Activated naive CD4-positive, alpha-beta T cell treated with anti-CD3 and anti-CD28 coated beads for 36 hours (primary cell): Measurements from ENCODE around the gene PDE8A. TPM values are rescaled to one million over a fixed set of nuclear protein-coding genes. Genes with fewer than 3 reads are reported as not detected.

Experiments used
- CTCF ChIA-PET: fragments of 350-600 bp; sonication (Branson Sonifier 250); formaldehyde crosslinking; loops from one replicate; lab custom pipeline; 2021; ENCODE audit warnings: antibody characterized with exemption; lab: Charles Lee
- DNase-seq: peaks from one replicate; pipeline ENCODE4 v3.0.0-alpha.2; 2020
- H3K27ac Mint-ChIP-seq: one replicate; pipeline ENCODE4 v1.8.0; 2021; ENCODE audit warnings: mild to moderate bottlenecking, mixed read lengths
- H3K27me3 Mint-ChIP-seq: one replicate; pipeline ENCODE4 v1.8.0; 2021; ENCODE audit warnings: low read depth, mixed read lengths
- H3K36me3 Mint-ChIP-seq: one replicate; pipeline ENCODE4 v1.8.0; 2021; ENCODE audit warnings: low read depth, mixed read lengths
- H3K4me1 Mint-ChIP-seq: one replicate; pipeline ENCODE4 v1.8.0; 2021; ENCODE audit warnings: low read depth, mixed read lengths
- H3K4me3 Mint-ChIP-seq: one replicate; pipeline ENCODE4 v1.8.0; 2021; ENCODE audit warnings: mild to moderate bottlenecking, moderate library complexity, mixed read lengths
- H3K9me3 Mint-ChIP-seq: one replicate; pipeline ENCODE4 v1.8.0; 2021; ENCODE audit warnings: mixed read lengths
- intact Hi-C: fragments of 100-400 bp; cut with micrococcal nuclease; formaldehyde crosslinking; loops from one replicate; pipeline ENCODE4 v1.15.1; 2023
- total RNA-seq, 2 experiments: library from RNA; stranded (reverse); gene quantifications; one replicate each; pipeline ENCODE4 v1.2.3, GENCODE V29; 2021

The PDE8A gene
- total RNA-seq, 2 experiments from 2014 or later = 28.8 to 29.2 TPM

GRCh38 chr15:85024003-85024402 lies 42.3 kb downstream of the PDE8A start:
- Mint-ChIP-seq H3K9me3 (no peaks in the 10 kb centered on the region), H3K27ac (no peak overlapping the region), H3K36me3 (no peaks in the 10 kb centered on the region), H3K4me1 (peaks cover 49% of the 10 kb centered on the region), H3K27me3 (no peaks in the 10 kb centered on the region), H3K4me3 (no peak overlapping the region)
- CTCF ChIA-PET = no interaction called here
- intact Hi-C loops = no loop called here
- no peak for DNase-seq

- intact Hi-C loops = no loop called here
- H3K9me3 Mint-ChIP-seq = no peaks in the 10 kb centered on the region
- DNase-seq = no peak
- H3K4me3 Mint-ChIP-seq = no peak overlapping the region
- H3K27me3 Mint-ChIP-seq = no peaks in the 10 kb centered on the region
- CTCF ChIA-PET = no interaction called here
- H3K36me3 Mint-ChIP-seq = no peaks in the 10 kb centered on the region
- H3K4me1 Mint-ChIP-seq = peaks cover 51% of the 10 kb centered on the region
- no peak overlapping the region for H3K27ac Mint-ChIP-seq
Observed at GRCh38 chr15:85024509-85025336, 43.1 kb downstream of the PDE8A start.

DNA sequence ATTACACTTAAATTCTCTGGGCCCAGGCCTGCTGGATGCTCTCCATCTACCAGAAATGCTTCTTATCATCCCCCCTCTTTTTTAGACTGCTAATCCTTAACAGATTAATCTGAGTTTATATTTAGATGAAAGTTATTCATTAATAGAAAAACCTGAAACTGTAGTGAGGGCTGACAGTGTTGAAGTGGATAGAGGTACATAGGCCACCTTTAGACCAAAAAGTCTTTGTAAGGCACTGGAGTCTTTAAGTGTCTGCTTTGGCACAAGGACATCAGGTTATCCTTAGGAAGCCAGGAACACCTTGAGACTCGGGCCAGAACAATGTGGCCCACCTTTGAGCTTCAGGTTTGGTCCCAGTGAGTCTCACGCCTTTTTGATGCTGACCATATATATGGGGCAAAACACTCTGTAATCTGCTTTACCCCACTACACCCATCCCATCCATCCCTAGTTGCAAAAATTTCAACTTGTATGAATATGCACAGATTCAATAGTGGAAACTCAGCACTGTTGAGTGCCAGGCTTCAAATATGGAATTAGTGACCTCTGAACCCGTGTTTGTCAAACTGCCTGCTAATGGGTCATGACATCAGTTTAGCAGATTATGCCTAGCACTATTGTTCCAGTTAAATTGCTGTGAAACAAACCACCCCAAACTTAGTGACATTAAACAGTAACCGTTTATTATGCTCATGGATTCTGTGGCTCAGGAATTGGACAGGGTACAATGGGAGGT lies 44.0 kb downstream of the PDE8A start:
- CTCF ChIA-PET = no interaction called here
- no peak overlapping the region for H3K27ac Mint-ChIP-seq
- H3K36me3 Mint-ChIP-seq = no peaks in the 10 kb centered on the region
- no peak for DNase-seq
- peaks cover 55% of the 10 kb centered on the region for H3K4me1 Mint-ChIP-seq
- intact Hi-C loops = no loop called here
- no peaks in the 10 kb centered on the region for H3K9me3 Mint-ChIP-seq
- no peaks in the 10 kb centered on the region for H3K27me3 Mint-ChIP-seq
- no peak overlapping the region for H3K4me3 Mint-ChIP-seq

DNA sequence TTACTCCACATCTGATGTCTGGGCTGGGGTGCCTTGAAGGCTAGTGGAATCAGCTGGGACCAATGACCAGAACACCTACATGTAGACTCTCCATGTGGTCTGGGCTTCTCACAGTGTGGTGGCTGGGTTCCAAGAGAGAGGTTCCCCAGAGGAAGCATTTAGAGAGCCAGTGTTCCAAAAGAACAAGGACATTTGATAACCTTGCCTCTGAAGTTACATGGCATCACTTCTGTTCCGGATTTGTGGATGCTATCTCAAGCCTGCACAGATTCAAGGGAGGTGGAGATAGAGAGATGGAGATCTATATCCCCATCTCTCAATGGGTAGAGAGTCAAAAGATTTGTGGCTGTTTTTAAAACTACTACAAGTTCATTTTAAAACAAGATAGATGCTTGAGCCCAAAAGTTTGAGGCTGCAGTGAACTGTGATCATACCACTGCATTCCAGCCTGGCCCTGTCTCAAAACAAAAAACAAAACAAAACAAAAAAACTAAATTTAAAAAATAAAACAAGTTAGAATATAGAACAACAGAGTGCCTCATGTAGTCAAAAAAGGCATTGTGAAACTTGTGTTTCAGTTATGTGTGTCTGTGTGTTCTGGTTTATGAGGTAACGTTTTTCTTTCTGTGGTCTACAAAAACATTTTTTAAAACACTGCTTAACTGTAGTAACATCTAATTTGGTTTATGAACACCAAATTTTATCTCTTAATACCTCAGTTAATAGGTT lies 44.8 kb downstream of the PDE8A start:
- intact Hi-C loops = no loop called here
- Mint-ChIP-seq H3K27me3 (no peaks in the 10 kb centered on the region), H3K27ac (no peak overlapping the region), H3K4me3 (no peak overlapping the region), H3K36me3 (no peaks in the 10 kb centered on the region), H3K4me1 (peaks cover 60% of the 10 kb centered on the region), H3K9me3 (no peaks in the 10 kb centered on the region)
- DNase-seq = no peak
- CTCF ChIA-PET = no interaction called here

- CTCF ChIA-PET = no interaction called here
- no peak for DNase-seq
- intact Hi-C loops = no loop called here
- Mint-ChIP-seq H3K9me3 (no peaks in the 10 kb centered on the region), H3K4me1 (peaks cover 63% of the 10 kb centered on the region), H3K4me3 (no peak overlapping the region), H3K27me3 (no peaks in the 10 kb centered on the region), H3K36me3 (no peaks in the 10 kb centered on the region), H3K27ac (no peak overlapping the region)
Observed at GRCh38 chr15:85027033-85027380, 45.4 kb downstream of the PDE8A start.

GRCh38 chr15:85027421-85027820 lies 45.8 kb downstream of the PDE8A start:
- DNase-seq = no peak
- no peak overlapping the region for H3K4me3 Mint-ChIP-seq
- no peak overlapping the region for H3K27ac Mint-ChIP-seq
- no peaks in the 10 kb centered on the region for H3K36me3 Mint-ChIP-seq
- intact Hi-C loops = no loop called here
- H3K27me3 Mint-ChIP-seq = no peaks in the 10 kb centered on the region
- H3K9me3 Mint-ChIP-seq = no peaks in the 10 kb centered on the region
- CTCF ChIA-PET = no interaction called here
- H3K4me1 Mint-ChIP-seq = peaks cover 67% of the 10 kb centered on the region

DNA sequence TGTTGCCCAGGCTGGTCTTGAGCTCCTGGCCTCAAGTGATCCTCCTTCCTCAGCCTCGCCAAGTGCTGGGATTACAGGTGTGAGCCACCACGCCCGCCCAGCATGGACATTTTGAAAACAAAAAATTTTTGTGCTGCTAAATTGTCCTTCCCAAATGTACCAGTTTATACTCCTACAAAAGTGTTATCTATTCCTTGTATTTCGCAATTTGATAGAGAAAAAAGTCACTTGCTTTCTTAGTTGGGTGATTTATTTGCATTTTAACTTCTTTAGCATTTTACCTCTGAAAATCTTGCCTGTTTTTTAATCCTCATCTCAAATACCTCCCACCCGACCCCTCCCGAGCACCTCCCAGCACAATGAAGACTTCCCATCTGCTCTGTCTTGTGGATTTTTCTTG lies 46.8 kb downstream of the PDE8A start:
- DNase-seq = no peak
- no peaks in the 10 kb centered on the region for H3K36me3 Mint-ChIP-seq
- no peaks in the 10 kb centered on the region for H3K9me3 Mint-ChIP-seq
- peaks cover 66% of the 10 kb centered on the region for H3K4me1 Mint-ChIP-seq
- H3K27ac Mint-ChIP-seq = no peak overlapping the region
- H3K4me3 Mint-ChIP-seq = no peak overlapping the region
- no peaks in the 10 kb centered on the region for H3K27me3 Mint-ChIP-seq
- intact Hi-C loops = no loop called here
- CTCF ChIA-PET = interaction anchor here (3.4 kb wide), 1 partner anchor 15 kb away, joined by 18 read pairs; no protein-coding TSS in a partner anchor

GRCh38 chr15:85029221-85029620 lies 47.6 kb downstream of the PDE8A start:
- CTCF ChIA-PET = interaction anchor here (0.7 to 3.4 kb wide), 2 partner anchors 14 to 529 kb away, joined by 3 to 18 read pairs; no protein-coding TSS in a partner anchor
- no peak for DNase-seq
- Mint-ChIP-seq H3K36me3 (no peaks in the 10 kb centered on the region), H3K9me3 (no peaks in the 10 kb centered on the region), H3K27ac (no peak overlapping the region), H3K27me3 (no peaks in the 10 kb centered on the region), H3K4me1 (peaks cover 60% of the 10 kb centered on the region), H3K4me3 (no peak overlapping the region)
- intact Hi-C loops = no loop called here

DNA sequence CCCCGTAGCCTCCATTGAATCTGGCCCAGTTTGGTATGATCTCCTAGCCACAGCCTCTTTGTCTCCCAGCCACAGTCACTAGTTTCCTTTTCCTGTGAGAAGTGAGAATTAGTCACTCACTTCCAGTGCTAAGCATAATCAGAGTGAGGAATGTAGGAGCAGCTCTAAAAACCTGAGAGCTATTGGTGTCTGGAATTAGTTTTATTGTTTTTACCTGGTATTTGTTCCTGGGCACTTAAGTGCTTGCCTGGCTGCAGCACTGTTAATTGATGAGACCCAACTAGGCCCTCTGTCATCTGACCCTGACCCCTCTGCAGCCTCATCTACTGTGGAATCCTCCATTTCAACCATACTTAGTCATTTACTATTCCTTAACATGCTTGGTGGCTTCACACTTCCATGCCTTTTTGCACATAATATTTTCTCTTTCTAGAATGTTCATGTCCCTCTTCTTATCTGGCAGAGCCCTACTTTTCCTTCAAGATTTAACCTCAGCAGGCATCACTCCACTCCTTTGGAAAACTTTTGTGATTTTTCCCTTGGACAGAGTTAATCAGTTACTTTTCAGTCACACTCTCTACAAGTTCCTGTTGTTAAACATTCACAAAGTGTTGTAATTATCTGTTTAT lies 48.8 kb downstream of the PDE8A start:
- Mint-ChIP-seq H3K36me3 (no peaks in the 10 kb centered on the region), H3K4me3 (no peak overlapping the region), H3K27me3 (no peaks in the 10 kb centered on the region), H3K9me3 (no peaks in the 10 kb centered on the region), H3K27ac (no peak overlapping the region), H3K4me1 (peaks cover 51% of the 10 kb centered on the region)
- intact Hi-C loops = loop anchor here (1.0 to 2.0 kb wide), 3 partner anchors 38 to 50 kb away; no protein-coding TSS in a partner anchor
- CTCF ChIA-PET = interaction anchor here (1.1 to 3.4 kb wide), 2 partner anchors 13 to 43 kb away, joined by 3 to 18 read pairs; no protein-coding TSS in a partner anchor
- DNase-seq = peak; percentile 31

- no peak overlapping the region for H3K27ac Mint-ChIP-seq
- no peaks in the 10 kb centered on the region for H3K36me3 Mint-ChIP-seq
- intact Hi-C loops = loop anchor here (2.0 kb wide), 2 partner anchors 39 to 41 kb away; no protein-coding TSS in a partner anchor
- CTCF ChIA-PET = interaction anchor here (3.4 kb wide), 1 partner anchor 12 kb away, joined by 18 read pairs; no protein-coding TSS in a partner anchor
- no peak for DNase-seq
- no peaks in the 10 kb centered on the region for H3K27me3 Mint-ChIP-seq
- H3K4me1 Mint-ChIP-seq = peaks cover 53% of the 10 kb centered on the region
- H3K9me3 Mint-ChIP-seq = no peaks in the 10 kb centered on the region
- no peak overlapping the region for H3K4me3 Mint-ChIP-seq
Observed at GRCh38 chr15:85031086-85031943, 49.7 kb downstream of the PDE8A start.

DNA sequence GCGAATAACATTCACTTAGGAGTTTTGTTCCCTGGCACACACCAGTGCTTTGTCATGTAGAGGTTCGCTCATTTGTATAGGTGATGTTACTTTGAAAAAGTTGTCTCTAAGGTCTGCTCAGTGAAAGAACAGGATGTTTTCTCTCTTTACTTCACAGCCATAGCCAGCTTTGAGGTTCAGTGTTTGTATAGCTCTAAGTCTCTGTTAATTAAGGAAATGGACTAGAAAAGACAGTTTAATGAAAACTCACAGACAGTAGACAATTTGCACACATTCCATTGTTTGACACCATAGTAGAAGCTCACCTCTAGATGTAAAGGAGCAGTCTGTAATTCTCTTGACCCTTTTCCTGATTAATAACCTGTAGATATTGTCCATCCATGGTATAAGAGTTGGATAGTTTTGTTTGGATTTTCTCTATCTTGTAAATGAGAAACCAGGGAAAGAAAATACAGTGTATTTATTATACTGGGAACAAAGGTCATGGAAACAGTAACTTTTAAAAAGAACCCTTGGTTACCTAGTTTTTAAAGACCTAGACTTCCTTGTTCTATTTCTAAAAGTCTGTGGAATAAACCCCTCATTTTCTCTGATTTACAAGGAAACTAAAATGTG lies 50.4 kb downstream of the PDE8A start:
- no peaks in the 10 kb centered on the region for H3K27me3 Mint-ChIP-seq
- no peaks in the 10 kb centered on the region for H3K9me3 Mint-ChIP-seq
- H3K4me3 Mint-ChIP-seq = no peak overlapping the region
- CTCF ChIA-PET = interaction anchor here (3.4 kb wide), 1 partner anchor 12 kb away, joined by 18 read pairs; no protein-coding TSS in a partner anchor
- no peak for DNase-seq
- H3K27ac Mint-ChIP-seq = no peak overlapping the region
- peaks cover 53% of the 10 kb centered on the region for H3K4me1 Mint-ChIP-seq
- intact Hi-C loops = loop anchor here (2.0 kb wide), 2 partner anchors 39 to 41 kb away; no protein-coding TSS in a partner anchor
- no peaks in the 10 kb centered on the region for H3K36me3 Mint-ChIP-seq
